GM18909 (cell line): ENCODE data around the gene NRSN2.
"Not testable (repeated sequence)": the region's sequence is repeated elsewhere in the genome, so short reads cannot be mapped to it uniquely, and the experiment has no call there.

Source experiments
- ATAC-seq: cut with Tn5 transposase; IDR thresholded peaks from one replicate; pipeline ENCODE4 v1.9.1; 2021; ENCODE audit warnings: mild to moderate bottlenecking; ENCODE audit not compliant: unreplicated experiment, poor library complexity

The NRSN2 gene

GRCh38 chr20:388034-388994 lies 41.4 kb downstream of the NRSN2 start:
- ATAC-seq, result no peak

- no peak for ATAC-seq
These were observed 42.3 kb downstream of the NRSN2 start for GRCh38 chr20:389220-389619.

GRCh38 chr20:391041-391711 lies 44.3 kb downstream of the NRSN2 start:
- no peak for ATAC-seq

DNA sequence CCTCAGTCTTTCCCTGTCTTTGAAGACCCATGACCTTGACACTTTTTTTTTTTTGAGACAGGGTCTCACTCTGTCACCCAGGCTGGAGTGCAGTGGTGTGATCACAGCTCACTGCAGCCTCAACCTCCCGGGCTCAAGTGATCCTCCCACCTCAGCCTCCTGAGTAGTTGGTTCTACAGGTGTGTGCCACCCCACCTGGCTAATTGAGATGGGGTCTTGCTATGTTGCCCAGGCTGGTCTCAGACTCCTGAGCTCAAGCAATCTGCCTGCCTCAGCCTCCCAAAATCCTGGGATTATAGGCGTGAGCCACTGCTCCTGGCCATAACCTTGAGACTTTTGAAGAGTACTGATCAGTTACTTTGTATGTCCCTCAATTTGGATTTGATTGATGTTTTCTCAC lies 46.4 kb downstream of the NRSN2 start:
- not testable (repeated sequence) for ATAC-seq

- no peak for ATAC-seq
These were observed 49.3 kb downstream of the NRSN2 start for GRCh38 chr20:396252-396618.

GRCh38 chr20:396619-397431 lies 49.9 kb downstream of the NRSN2 start:
- ATAC-seq, result no peak

- ATAC-seq, result no peak
These were observed 50.7 kb downstream of the NRSN2 start for GRCh38 chr20:397432-398237.

- no peak for ATAC-seq
These were observed 52.3 kb downstream of the NRSN2 start for GRCh38 chr20:399182-399707.

- ATAC-seq, result no peak
These were observed 53.2 kb downstream of the NRSN2 start for GRCh38 chr20:400128-400453.

DNA sequence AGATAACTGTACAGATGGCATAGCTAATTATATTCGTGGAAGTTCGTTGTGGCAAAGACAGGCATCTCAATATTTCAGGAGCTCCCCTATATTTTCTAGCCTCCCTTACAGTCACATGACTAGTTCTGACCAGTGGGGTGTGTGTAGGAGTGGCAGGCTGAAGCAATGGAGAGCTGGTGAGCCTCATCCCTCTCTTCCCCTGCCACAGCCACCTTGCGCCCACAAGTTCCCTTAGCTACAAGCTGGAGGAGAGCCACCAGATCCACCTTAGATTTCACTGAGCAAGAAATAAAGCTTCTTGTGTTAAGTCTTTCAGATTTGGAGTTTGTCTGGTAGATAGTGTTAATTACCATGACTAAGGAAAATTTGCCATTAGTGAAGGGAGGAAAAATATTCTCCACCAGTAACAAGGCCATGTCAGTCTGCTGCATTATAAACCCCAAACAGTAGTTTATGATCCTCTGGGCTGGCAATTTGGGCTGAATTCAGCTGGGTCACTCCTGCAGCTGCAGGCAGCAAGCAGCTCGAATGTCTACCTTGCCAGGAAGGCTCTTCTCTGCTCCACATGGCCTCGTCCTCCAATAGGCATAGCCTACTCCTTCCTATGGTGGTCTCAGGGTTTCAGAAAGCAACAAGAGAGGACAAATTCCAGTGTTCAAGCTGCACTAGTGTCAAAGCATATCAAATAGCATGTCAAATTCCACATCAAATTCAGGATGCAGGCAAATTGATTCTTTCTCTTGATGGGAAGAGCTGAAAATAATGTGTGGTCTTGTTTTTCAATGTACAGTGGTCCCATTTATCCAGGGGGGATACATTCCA lies 53.8 kb downstream of the NRSN2 start:
- ATAC-seq, result no peak

DNA sequence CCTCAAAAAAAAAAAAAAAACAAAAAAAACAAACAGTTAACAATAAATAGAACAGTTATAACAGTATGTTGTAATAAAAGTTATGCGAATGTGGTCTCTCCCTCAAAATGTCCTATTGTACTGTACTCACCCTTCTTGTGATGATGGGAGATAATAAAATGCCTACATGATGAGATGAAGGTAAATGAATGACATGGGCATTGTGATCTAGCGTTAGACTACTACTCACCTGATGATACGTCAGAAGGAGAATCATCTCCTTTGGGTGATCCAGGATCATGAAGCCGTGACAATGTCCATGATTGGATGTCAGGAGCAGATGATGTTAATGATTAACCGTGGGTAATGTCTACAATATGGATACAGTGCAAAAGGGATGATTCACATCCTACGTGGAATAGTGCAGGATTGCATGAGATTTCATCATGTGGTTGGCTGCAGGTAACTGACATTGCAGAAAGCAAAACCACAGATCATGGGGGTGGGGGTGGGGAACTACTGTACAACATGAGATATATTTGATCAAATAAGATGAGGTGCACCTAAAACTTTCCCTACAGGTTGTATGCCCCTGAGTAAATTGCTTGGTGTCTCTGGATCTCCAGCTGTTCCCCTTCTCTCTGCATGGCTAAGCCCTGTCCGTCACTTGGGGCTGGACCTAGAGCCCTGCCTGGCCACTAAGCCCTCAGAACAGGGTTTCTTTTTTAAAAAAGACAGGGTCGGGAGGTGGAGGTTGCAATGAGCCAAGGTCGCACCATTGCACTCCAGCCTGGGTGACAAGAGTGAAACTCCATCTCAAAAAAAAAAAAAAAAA lies 55.0 kb downstream of the NRSN2 start:
- no peak for ATAC-seq

GRCh38 chr20:402496-402885 lies 55.6 kb downstream of the NRSN2 start:
- ATAC-seq, result no peak

- ATAC-seq, result no peak
These were observed 56.1 kb downstream of the NRSN2 start for GRCh38 chr20:402898-403581.

GRCh38 chr20:403582-403957 lies 56.7 kb downstream of the NRSN2 start:
- no peak for ATAC-seq

GRCh38 chr20:404088-404487 lies 57.2 kb downstream of the NRSN2 start:
- no peak for ATAC-seq
